Fibroblast of mammary gland (primary cell): Measurements from ENCODE around the gene TPT1.
"Not testable (repeated sequence)": the region's sequence is repeated elsewhere in the genome, so short reads cannot be mapped to it uniquely, and the experiment has no call there.

ENCODE experiments used
- DNase-seq: peaks from one replicate; pipeline ENCODE4 v3.0.0-alpha.2; 2010; ENCODE audit warnings: low read depth
- H3K4me3 ChIP-seq: 2 replicates; pipeline ENCODE4 v1.5.1; 2011; ENCODE audit warnings: low read depth, mild to moderate bottlenecking, low read length, moderate library complexity; ENCODE audit not compliant: control insufficient read depth
- TF ChIP-seq, protein P1 (sequence below): conservative IDR thresholded peaks from 2 replicates; pipeline ENCODE4 v1.5.1; 2011; ENCODE audit warnings: low read depth, low read length, inconsistent platforms; ENCODE audit not compliant: control insufficient read depth, insufficient read depth

Gene TPT1

GRCh38 chr13:45341034-45341798 is at the start of gene TPT1:
Gene TPT1, minus strand, starts transcription at chr13:45341183. Its CDS starts 114 bp downstream, at chr13:45341069.
- peak within 1 kb of the TSS; percentile 92 for H3K4me3 ChIP-seq
- peak; percentile 97 for DNase-seq
- TF ChIP-seq, protein P1, sequence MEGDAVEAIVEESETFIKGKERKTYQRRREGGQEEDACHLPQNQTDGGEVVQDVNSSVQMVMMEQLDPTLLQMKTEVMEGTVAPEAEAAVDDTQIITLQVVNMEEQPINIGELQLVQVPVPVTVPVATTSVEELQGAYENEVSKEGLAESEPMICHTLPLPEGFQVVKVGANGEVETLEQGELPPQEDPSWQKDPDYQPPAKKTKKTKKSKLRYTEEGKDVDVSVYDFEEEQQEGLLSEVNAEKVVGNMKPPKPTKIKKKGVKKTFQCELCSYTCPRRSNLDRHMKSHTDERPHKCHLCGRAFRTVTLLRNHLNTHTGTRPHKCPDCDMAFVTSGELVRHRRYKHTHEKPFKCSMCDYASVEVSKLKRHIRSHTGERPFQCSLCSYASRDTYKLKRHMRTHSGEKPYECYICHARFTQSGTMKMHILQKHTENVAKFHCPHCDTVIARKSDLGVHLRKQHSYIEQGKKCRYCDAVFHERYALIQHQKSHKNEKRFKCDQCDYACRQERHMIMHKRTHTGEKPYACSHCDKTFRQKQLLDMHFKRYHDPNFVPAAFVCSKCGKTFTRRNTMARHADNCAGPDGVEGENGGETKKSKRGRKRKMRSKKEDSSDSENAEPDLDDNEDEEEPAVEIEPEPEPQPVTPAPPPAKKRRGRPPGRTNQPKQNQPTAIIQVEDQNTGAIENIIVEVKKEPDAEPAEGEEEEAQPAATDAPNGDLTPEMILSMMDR = no peak

GRCh38 chr13:45390348-45390747 is 49.4 kb upstream of the TPT1 start:
- DNase-seq, H3K4me3 ChIP-seq: not testable (repeated sequence)

DNA sequence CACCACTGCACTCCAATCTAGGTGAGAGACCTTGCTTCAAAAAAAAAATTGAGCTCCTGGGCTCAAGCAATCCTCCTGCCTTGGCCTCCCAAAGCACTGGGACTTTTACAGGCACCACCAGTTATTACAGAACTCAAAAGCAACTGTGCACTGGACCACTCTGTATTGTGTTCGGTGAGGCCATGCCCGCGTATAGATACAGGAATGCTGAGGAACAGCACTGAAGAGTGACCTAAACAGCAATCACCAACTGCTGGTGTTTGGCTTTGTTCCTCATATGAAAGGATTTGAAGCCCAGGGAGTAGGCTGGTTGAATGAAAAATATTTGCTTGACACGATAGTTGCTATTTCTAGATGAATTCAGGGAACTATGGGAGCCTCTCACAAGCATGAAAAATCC is 47.7 kb upstream of the TPT1 start:
- H3K4me3 ChIP-seq = no peak overlapping the region
- TF ChIP-seq, protein P1 = no peak
- DNase-seq = no peak

- DNase-seq, H3K4me3 ChIP-seq: not testable (repeated sequence)
Measured at GRCh38 chr13:45386892-45387575, 46.1 kb upstream of the TPT1 start.

DNA sequence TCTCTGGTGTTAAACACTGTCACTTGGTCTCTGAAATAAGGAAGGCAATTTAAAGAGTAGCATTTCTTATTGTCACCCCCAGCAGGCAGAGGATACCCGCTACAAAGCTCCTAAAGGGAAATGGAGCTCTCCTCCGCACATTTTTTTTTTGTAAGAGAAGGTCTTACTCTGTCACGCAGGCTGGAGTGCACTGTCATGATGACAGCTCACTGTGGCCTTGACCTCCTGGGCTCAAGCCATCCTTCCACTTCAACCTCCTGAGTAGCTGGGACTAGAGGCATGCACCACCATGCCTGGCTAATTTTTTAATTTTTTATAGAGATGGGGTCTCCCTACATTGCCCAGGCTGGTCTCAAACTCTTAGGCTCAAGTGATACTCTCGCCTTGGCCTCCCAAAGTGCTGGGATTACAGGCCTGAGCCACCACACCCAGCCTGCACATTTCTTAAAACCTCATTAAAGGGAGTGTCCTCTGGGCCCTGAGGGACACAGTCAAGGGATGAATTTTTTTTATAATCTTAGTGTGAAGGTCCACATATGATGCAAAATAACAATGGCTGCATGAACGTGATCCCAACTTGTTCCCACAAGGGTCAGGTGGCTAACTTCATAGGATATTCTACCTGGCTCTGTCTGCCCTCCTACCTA is 45.0 kb upstream of the TPT1 start:
- no peak for DNase-seq
- TF ChIP-seq, protein P1 = no peak
- H3K4me3 ChIP-seq = no peak overlapping the region

- TF ChIP-seq, protein P1 = no peak
- H3K4me3 ChIP-seq = no peak overlapping the region
- no peak for DNase-seq
Measured at GRCh38 chr13:45385320-45385719, 44.3 kb upstream of the TPT1 start.

DNA sequence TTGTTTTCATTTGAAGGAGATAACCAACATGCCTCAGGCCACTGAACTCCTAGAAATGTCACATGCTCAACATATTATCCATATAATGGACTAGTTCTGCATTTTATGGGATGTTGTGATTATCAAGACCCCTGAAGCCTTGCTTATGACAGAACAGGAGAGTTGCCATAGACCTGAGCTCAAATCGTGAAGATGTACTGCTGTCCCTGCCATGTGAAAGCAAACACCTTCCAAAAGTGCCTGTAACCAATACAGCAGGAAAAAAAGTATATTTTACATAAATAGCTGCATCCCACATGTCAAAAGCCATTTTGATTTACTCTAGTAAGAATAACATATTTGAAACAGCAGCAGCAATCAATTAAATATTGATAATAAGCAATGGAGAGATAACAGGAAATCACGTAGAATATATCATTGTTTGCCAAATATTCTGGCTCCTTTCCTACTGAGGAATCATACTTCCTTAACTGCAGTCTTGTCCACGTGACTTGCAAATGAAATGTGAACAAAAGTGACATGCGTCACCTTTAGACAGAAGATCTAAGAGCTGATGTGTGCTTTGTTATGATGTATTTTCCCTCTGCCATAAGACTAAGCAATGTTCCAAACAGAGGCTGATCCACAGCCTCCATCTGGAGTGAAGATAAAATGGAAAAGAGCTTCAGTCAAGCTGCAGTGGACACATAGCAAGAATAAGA is 43.6 kb upstream of the TPT1 start:
- no peak for DNase-seq
- H3K4me3 ChIP-seq = no peak overlapping the region
- TF ChIP-seq, protein P1 = no peak

DNA sequence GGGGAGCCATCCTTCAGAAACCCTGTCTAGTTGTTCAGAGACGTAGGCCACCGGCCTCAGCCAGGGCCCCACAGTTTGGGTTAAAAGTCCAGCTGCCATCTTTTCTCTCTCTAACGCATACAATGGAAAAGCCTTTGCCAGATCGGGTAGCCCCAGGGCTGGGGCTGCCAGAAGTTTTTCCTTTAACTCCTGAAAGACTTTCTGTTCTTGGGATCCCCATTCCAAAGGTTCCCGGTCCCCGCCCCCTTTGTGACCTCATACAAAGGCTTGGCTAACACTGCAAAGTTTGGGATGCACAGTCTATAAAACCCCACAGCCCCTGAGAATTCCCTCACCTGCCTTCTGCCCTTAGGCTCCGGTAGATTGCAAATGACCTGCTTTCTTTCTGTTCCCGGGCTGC is 41.8 kb upstream of the TPT1 start:
- not testable (repeated sequence) for DNase-seq, H3K4me3 ChIP-seq
